Keratinocyte (primary cell): ENCODE measurements around the gene ERICH2. TPM values are rescaled to one million over a fixed set of nuclear protein-coding genes. Genes with fewer than 3 reads are reported as not detected.

Source experiments
- DNase-seq: peaks from one replicate; pipeline ENCODE4 v3.0.0-alpha.2; 2011; ENCODE audit warnings: low read depth, missing footprints, low spot score
- FAIRE-seq: peaks from 2 replicates; lab custom pipeline; 2011; peaks lifted over from hg19 to GRCh38; lab: Jason Lieb, UNC
- H2AFZ ChIP-seq: 2 replicates; pipeline ENCODE4 v1.6.0; 2012; ENCODE audit warnings: low read length, control low read depth, inconsistent platforms; ENCODE audit not compliant: control insufficient read depth
- H3K27ac ChIP-seq: 2 replicates; pipeline ENCODE4 v1.5.1; 2011; ENCODE audit warnings: low read length; ENCODE audit not compliant: control insufficient read depth, insufficient read depth
- H3K27me3 ChIP-seq: 3 replicates; pipeline ENCODE4 v1.6.0; 2011; ENCODE audit warnings: low read length; ENCODE audit not compliant: control insufficient read depth, insufficient read depth; ENCODE audit errors: extremely low read depth
- H3K36me3 ChIP-seq, 2 experiments: 2 replicates in 1 of 2; 3 replicates in 1 of 2; pipeline ENCODE4 v1.5.1; 2011; ENCODE audit warnings: low read length in 2 of 2, mild to moderate bottlenecking in 1 of 2; ENCODE audit not compliant: control insufficient read depth in 2 of 2, insufficient read depth in 2 of 2; ENCODE audit errors: extremely low read depth in 1 of 2
- H3K4me1 ChIP-seq: 3 replicates; pipeline ENCODE4 v1.5.1; 2011; ENCODE audit warnings: low read length; ENCODE audit not compliant: control insufficient read depth, insufficient read depth; ENCODE audit errors: extremely low read depth
- H3K4me2 ChIP-seq: 3 replicates; pipeline ENCODE4 v1.6.0; 2011; ENCODE audit warnings: low read depth, low read length; ENCODE audit not compliant: control insufficient read depth, insufficient read depth; ENCODE audit errors: extremely low read depth
- H3K4me3 ChIP-seq, 3 experiments: fragments of 200-600 bp in 1 of 3; sonication (generic) in 1 of 3; 2 replicates in 2 of 3; 3 replicates in 1 of 3; pipeline ENCODE4 v1.5.1; 2011 to 2016; ENCODE audit warnings: low read length in 3 of 3, mild to moderate bottlenecking in 3 of 3, control low read depth in 2 of 3, inconsistent platforms in 1 of 3, low read depth in 1 of 3, mixed read lengths in 1 of 3, mixed run types in 1 of 3, moderate library complexity in 1 of 3; ENCODE audit not compliant: control insufficient read depth in 2 of 3, insufficient read depth in 2 of 3; ENCODE audit errors: extremely low read depth in 1 of 3
- H3K79me2 ChIP-seq: 2 replicates; pipeline ENCODE4 v1.6.0; 2012; ENCODE audit warnings: low read length; ENCODE audit not compliant: control insufficient read depth, insufficient read depth
- H3K9ac ChIP-seq: 3 replicates; pipeline ENCODE4 v1.6.0; 2011; ENCODE audit warnings: low read length; ENCODE audit not compliant: control insufficient read depth, insufficient read depth; ENCODE audit errors: extremely low read depth
- H3K9me1 ChIP-seq: 3 replicates; pipeline ENCODE4 v1.6.0; 2011; ENCODE audit warnings: low read length; ENCODE audit not compliant: control insufficient read depth, insufficient read depth; ENCODE audit errors: extremely low read depth
- H3K9me3 ChIP-seq: 2 replicates; pipeline ENCODE4 v1.5.1; 2012; ENCODE audit warnings: low read depth, low read length; ENCODE audit not compliant: control insufficient read depth
- H4K20me1 ChIP-seq: 3 replicates; pipeline ENCODE4 v1.6.0; 2011; ENCODE audit warnings: low read length; ENCODE audit not compliant: control insufficient read depth, insufficient read depth; ENCODE audit errors: extremely low read depth
- CTCF ChIP-seq, 3 experiments: IDR thresholded peaks in 1 of 3; conservative IDR thresholded peaks in 1 of 3; optimal IDR thresholded peaks in 1 of 3; 2 replicates in 2 of 3; 3 replicates in 1 of 3; pipeline versions ENCODE3 to v1.5.1; 2011; ENCODE audit warnings: low read length in 3 of 3, mild to moderate bottlenecking in 3 of 3, moderate library complexity in 2 of 3, control low read depth in 1 of 3, inconsistent platforms in 1 of 3; ENCODE audit not compliant: insufficient read depth in 2 of 3; ENCODE audit errors: extremely low read depth in 1 of 3
- EZH2 ChIP-seq: IDR thresholded peaks from one replicate; pipeline ENCODE4 v1.6.1; 2012; ENCODE audit warnings: inconsistent platforms, mild to moderate bottlenecking, low read length, moderate library complexity
- dilution Hi-C: fragments of 300-500 bp; cut with MboI; formaldehyde crosslinking; loops from one replicate; pipeline ENCODE4 v1.7.0; 2020; ENCODE audit warnings: low sequenced_read_pairs; ENCODE audit not compliant: extremely low pct_ligation_motif_present
- polyA plus RNA-seq, 5 experiments: library from polyadenylated mRNA; depleted of rRNA in 3 of 5; stranded (reverse) in 3 of 5; stranded (forward) in 1 of 5; unstranded in 1 of 5; fragments of >200 nt; gene quantifications; 1 replicate in 1 of 5; 2 replicates in 3 of 5; 3 replicates in 1 of 5; pipeline versions ENCODE4 v1.2.1 to v1.2.3, GENCODE V29; 2011 to 2012; ENCODE audit warnings: missing spikeins in 2 of 5, low read depth in 1 of 5, low replicate concordance in 1 of 5

The ERICH2 gene
- polyA plus RNA-seq, 1 donor (not counting 4 experiments of a cell fraction or from before 2014, with no cell fraction given) = 1.3 TPM

- Histone ChIP-seq H3K27me3 (no peaks in the 10 kb centered on the region), H3K9ac (no peak overlapping the region), H3K4me3 (no peak overlapping the region), H3K9me3 (no peaks in the 10 kb centered on the region), H3K79me2 (no peaks in the 10 kb centered on the region), H3K36me3 (no peaks in the 10 kb centered on the region), H3K9me1 (no peaks in the 10 kb centered on the region), H3K4me1 (peaks cover 29% of the 10 kb centered on the region), H4K20me1 (no peaks in the 10 kb centered on the region), H2AFZ (no peak overlapping the region), H3K4me2 (no peak overlapping the region), H3K27ac (no peak overlapping the region)
- FAIRE-seq (peak; percentile 68), DNase-seq (no peak)
- TF ChIP-seq EZH2 (no peak), CTCF (optimal IDR thresholded peaks at IDR 0.05 in 1 of 3, IDR thresholded peaks at IDR 0.05 in 1 of 3, conservative IDR thresholded peaks at IDR 0.05 in 1 of 3; ENCODE audit: extremely low read depth in 1 of 3, insufficient read depth in 2 of 3, low read length in 3 of 3) (no peak)
- dilution Hi-C loops = no loop called here
Observed at GRCh38 chr2:170736628-170737027, 33.5 kb upstream of the ERICH2 start.

- FAIRE-seq (peak; percentile 48), DNase-seq (no peak)
- H3K27ac ChIP-seq = no peak overlapping the region
- no peaks in the 10 kb centered on the region for H3K9me1 ChIP-seq
- H3K36me3 ChIP-seq = no peaks in the 10 kb centered on the region
- no peak overlapping the region for H2AFZ ChIP-seq
- H3K4me2 ChIP-seq = no peak overlapping the region
- no peaks in the 10 kb centered on the region for H4K20me1 ChIP-seq
- H3K79me2 ChIP-seq = no peaks in the 10 kb centered on the region
- TF ChIP-seq EZH2 = no peak
- TF ChIP-seq CTCF (optimal IDR thresholded peaks at IDR 0.05 in 1 of 3, IDR thresholded peaks at IDR 0.05 in 1 of 3, conservative IDR thresholded peaks at IDR 0.05 in 1 of 3; ENCODE audit: extremely low read depth in 1 of 3, insufficient read depth in 2 of 3, low read length in 3 of 3) = no peak
- peaks cover 29% of the 10 kb centered on the region for H3K4me1 ChIP-seq
- no peaks in the 10 kb centered on the region for H3K9me3 ChIP-seq
- no peak overlapping the region for H3K4me3 ChIP-seq
- no peak overlapping the region for H3K9ac ChIP-seq
- H3K27me3 ChIP-seq = no peaks in the 10 kb centered on the region
- dilution Hi-C loops = no loop called here
Observed at GRCh38 chr2:170737406-170737805, 32.8 kb upstream of the ERICH2 start.
